Gastroesophageal sphincter (tissue), 3 donors: ENCODE measurements around the gene CCSER1.
"Not testable (repeated sequence)": the region's sequence is repeated elsewhere in the genome, so short reads cannot be mapped to it uniquely, and the experiment has no call there.

ENCODE experiments used
- POLR2A ChIP-seq, 2 donors: fragments of 450-650 bp; IDR thresholded peaks; one replicate each; pipeline ENCODE4 v1.6.1; 2017; ENCODE audit warnings: antibody characterized with exemption in 2 of 2, mild to moderate bottlenecking in 2 of 2, moderate library complexity in 1 of 2
- TF ChIP-seq, protein P1 (sequence below), 4 experiments: fragments of 200-600 bp in 2 of 4; fragments of 450-650 bp in 2 of 4; sonication (generic) in 1 of 4; IDR thresholded peaks; one replicate each; pipeline ENCODE4 v1.5.1; 2017 to 2019; ENCODE audit warnings: antibody characterized with exemption in 4 of 4, mild to moderate bottlenecking in 2 of 4, moderate library complexity in 2 of 4

DNA sequence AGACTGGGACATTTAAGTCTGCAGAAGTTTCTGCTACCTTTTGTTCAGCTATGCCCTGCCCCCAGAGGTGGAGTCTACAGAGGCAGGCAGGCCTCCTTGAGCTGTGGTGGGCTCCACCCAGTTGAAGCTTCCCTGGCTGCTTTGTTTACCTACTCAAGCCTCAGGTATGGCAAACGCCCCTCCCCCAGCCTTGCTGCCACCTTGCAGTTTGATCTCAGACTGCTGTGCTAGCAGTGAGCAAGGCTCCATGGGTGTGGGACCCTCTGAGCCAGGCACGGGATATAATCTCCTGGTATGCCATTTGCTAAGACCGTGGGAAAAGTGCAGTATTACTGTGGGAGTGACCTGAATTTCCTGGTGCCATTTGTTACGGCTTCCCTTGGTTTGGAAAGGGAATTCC, 1026.8 kb downstream of the CCSER1 start:
- TF ChIP-seq, protein P1, sequence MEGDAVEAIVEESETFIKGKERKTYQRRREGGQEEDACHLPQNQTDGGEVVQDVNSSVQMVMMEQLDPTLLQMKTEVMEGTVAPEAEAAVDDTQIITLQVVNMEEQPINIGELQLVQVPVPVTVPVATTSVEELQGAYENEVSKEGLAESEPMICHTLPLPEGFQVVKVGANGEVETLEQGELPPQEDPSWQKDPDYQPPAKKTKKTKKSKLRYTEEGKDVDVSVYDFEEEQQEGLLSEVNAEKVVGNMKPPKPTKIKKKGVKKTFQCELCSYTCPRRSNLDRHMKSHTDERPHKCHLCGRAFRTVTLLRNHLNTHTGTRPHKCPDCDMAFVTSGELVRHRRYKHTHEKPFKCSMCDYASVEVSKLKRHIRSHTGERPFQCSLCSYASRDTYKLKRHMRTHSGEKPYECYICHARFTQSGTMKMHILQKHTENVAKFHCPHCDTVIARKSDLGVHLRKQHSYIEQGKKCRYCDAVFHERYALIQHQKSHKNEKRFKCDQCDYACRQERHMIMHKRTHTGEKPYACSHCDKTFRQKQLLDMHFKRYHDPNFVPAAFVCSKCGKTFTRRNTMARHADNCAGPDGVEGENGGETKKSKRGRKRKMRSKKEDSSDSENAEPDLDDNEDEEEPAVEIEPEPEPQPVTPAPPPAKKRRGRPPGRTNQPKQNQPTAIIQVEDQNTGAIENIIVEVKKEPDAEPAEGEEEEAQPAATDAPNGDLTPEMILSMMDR (IDR thresholded peaks at IDR 0.05): not testable (repeated sequence)
- TF ChIP-seq POLR2A (IDR thresholded peaks at IDR 0.05): not testable (repeated sequence)
